Stimulated activated CD4-positive, alpha-beta T cell treated with anti-CD3 and anti-CD28 coated beads, Interleukin-12 subunit alpha, Interleukin-12 subunit beta, amount 100 ng/mL, for 4 hours (primary cell): ENCODE measurements around the gene DUSP8.
"Not testable (repeated sequence)": the region's sequence is repeated elsewhere in the genome, so short reads cannot be mapped to it uniquely, and the experiment has no call there.

Source experiments
- DNase-seq: peaks from one replicate; pipeline ENCODE4 v3.0.0-alpha.2; 2020

Gene DUSP8

DNA sequence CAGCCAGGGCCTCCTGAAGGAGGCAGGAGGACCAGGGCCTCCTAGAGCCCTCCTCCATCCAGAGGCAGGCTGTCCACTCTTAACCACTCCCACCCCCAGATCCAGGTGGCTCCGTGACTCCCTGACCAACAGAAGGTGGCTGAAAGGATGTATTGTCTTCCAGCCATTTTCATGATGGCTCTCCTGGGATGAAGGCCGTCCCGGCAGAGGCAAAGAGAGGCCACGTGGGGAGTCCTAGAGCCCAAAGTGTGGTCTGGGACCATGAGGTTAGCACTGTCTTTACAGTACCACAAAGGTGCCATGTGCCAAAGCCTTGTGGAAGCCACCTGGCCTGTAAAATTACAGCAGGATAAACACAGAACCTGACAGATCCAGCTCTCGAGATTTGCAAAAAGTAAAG is 42.3 kb downstream of the DUSP8 start:
- no peak for DNase-seq

DNA sequence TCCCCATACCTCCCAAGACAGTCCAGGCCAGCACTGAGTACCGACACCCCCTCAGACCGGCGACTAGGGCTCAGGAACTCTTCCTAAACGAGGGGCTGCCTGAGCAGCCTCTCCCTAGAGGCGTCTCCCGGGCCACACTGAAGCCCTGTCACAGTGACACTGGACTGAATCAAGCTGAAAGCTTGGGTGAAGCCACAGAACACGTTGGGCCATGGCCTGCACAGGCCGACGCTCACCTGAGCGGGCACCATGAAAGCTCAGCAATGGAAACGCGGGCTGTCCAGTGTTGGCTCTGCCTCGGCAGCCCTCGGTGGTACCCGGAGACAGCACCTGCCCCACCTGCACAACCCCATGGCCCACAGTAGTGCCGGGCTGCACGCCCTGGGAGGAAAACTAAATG is 42.8 kb downstream of the DUSP8 start:
- no peak for DNase-seq

DNA sequence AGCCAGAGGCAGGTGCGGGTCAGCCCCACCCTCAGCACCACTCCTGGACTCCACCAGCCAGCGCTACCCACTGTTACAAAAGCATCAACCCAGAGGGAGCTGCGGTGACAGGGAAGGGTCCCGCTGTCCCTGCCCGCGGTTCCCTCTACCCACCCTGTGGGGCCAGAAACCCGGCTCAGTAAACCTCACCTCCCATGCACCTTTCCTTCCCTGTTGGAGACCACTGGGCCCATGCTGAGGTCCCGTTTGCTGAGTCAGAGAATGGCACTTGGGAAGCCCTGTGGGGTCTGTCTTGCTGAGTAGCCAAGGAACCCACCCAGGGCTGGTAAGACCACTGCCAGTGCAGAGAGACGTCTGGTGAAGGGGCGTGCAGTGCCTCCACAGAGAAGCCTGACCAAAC is 43.4 kb downstream of the DUSP8 start:
- no peak for DNase-seq

DNA sequence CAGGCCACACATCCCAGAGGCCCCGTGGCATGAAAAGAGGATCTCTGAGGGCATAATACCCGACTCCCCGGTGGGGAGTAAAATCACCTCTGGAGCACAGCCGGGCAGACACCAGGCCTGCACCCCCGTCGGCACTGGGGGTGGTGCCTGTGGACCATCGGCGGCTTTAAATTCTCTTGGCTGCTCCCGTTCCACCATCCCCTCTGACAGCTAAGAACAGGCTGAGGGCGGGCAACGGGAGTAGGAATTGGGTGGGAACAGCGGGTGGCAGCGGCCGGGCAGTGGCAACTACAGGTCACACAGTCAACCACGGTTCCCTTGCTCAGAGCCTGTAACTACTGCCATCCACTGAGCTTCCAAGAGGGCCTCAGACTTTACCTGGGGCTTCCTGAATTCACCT is 45.3 kb downstream of the DUSP8 start:
- DNase-seq, result no peak

DNA sequence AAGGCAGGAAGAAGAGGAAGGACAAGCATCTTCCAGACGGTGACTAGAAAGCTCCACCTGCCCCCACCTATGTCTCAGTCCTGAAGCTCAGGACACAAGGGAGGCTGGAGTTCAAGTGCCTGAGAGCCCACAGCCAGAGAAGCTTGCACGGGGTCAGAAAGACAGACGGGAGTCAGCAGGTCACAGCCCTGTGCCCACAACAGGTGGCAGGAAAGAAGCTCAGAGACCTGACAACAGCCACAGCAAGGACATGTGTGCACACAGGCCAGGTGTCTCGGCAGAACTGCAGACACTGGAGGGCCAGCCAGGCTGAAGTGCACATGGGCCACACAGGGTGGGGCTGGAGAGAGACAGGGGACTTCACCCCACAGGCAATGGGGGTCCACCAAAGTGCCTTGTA is 48.3 kb downstream of the DUSP8 start:
- no peak for DNase-seq

DNA sequence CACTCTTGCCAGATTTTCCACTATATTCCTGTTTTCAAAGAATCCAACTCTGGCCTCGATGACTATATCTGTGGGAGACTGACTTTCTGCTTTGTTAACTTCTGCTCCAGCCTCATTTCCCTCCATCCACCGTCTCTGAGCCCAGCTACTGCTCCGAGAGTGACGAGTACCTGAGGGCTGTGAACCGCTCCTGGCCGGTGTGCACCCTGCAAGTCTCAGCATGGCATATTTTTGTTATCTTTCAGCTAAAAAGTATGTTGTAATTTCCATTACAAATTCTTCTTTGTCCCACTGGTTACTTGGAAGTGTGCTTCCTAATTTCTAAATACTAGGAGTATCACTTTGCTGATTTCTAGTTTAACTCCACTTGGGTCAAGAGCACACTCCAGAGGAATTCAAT is 49.0 kb downstream of the DUSP8 start:
- no peak for DNase-seq

DNA sequence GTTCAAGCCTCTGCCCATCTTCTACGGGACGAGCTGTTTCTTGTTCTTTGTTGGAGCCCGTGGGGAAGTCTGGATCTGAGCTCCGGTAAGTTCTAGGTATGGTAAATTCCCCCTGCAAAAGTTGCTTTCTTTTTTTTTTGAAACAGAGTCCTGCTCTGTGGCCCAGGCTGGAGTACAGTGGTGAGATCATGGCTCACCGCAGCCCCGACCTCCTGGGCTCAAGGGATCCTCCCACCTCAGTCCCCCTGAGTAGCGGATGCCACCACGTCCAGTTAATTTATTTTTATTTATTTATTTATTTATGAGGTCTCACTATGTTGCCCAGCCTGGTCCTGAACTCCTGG is 50.0 kb downstream of the DUSP8 start:
- DNase-seq, result no peak

DNA sequence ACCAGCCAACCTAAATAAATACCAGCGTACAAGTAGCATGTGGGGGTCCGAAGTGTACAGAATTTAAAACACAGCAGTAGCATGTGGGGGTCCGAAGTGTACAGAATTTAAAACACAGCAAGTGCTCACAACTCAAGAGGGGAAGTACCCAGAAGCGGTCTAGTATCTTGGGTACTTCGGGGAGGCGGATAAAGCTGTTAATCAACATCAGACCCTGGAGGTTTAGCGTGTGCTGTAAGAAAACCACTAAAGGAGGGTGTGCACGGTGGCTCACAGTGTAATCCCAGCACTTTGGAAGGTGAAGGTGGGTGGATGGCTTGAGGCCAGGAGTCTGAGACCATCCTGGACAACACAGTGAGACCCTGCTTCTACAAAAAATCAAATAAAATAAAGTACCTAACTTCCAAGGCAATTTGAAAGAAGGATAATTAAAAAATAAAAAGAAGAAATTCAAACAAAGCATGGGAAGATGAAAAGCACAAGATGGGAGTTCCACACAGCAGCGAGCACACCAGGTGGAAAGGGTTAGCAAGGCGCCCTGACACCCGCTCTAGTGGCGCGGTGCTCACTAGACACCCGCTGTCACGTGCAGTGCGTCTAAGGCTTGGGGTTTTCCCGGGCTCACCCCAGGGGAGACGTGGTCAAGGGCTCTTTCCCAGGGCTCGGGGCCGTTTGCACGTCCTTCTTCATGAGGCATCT is 50.5 kb downstream of the DUSP8 start:
- DNase-seq, result no peak

DNA sequence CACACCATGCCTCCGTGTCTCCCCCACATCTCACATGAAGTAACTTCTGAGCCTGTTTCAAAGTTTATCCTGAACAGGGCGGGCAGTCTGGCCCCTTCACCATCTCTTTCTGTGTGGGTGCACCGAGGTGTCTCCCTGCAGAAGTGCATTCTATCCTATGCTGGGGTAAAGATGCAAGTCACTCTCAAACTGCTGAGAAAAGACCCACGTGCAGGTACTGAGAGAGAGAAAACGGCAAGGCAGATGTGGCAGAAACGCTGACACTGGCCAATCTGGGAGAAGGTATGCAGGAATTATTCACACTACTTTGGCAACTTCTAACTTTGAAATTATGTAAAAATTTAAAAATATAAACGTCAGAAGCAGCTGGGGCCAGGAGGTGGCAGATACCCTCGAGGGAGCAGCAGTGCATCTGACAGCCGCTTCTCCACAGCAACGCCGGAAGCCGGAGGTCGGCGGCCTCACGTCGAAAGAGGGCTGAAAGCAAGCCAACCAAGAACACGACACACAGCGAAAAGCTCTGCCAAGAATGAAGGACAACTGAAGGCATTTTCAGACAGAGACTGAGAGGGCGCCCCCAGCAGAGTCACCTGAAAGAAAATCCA is 51.3 kb downstream of the DUSP8 start:
- DNase-seq, result no peak

DNA sequence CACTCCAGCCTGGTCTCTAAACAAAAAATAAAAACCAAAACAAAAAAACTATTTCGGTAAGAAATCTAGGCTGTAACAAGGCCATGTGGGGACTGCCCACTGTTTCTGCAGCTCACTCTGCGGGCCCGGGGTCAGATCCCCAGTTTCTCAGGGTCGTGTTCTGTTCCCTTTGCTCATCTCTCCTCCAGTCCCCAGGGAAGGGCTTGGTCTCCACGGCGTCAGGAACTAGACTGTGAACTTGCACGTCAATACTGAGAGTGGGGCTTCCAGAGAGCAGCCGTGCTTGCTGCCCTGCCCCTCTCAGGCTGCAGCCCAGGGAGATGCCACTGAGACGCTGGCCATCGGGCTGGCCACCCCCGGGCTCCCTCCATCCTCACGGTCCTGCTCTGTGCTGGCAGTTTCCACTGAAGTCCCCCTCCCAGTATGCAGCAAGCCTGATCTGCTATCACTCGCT is 51.8 kb downstream of the DUSP8 start:
- DNase-seq, result no peak

DNA sequence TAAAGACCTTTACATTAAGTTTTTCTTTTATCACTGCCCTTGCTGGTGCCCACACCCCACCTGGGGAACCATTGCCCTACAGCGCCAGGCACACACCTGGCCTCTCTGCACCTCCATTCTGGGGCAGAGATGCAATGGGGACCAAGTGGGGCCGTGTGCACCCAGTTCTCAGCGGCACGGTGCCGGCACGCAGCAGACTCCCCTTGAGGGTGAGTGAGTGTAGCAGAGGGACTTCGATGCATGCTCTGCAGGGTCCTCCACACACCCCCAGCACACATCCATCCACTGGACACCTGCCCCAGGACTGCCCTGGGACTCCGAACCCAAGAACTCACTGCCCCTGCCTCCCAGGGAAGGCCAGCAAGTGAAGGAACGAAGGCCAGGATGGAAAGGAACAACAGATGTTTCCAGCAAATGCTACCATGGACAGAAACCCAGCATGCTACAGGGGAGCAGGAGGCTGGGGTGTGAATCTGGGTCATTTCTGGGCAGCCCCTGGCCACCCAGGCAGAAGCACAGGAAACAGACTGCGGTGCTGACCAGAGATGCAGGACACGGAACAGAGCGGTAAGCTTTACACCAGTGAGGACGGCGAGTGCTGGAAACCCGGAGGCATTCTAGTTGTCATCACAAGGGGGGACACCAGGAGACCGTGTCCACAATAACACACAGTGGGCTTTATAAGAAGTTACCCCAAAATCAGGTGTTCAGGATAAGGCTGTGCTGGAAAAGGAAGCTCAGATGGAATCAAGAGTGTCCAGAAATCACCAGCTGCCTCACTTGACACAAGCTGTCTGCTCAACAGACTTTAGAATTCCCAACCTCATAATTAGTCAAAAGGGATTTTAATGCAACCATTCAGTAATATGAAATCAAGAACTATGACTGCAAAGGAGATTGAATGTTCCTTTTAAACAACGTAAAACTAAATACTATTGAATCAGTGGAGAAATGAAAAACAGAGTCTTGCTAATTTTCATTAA is 52.8 kb downstream of the DUSP8 start:
- no peak for DNase-seq

DNA sequence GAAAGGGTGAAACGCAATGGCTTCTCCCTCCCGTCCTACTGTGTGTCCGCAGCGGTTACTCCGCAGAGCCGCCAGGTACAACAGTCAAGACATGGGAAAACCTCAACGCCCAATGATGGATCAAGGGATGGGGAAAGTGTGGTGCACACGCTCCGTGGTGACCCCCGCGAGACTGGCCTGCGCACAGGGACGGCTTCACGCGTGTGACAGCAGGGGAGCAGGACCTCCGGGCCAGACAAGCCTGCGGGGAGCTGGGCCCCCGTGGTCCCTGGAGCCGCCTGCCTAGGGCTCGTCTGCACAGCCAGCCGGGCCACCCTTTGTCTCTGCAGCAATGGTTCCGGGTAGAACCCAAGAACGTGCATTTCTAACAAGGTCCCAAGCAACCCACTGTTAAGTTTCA is 53.8 kb downstream of the DUSP8 start:
- no peak for DNase-seq

DNA sequence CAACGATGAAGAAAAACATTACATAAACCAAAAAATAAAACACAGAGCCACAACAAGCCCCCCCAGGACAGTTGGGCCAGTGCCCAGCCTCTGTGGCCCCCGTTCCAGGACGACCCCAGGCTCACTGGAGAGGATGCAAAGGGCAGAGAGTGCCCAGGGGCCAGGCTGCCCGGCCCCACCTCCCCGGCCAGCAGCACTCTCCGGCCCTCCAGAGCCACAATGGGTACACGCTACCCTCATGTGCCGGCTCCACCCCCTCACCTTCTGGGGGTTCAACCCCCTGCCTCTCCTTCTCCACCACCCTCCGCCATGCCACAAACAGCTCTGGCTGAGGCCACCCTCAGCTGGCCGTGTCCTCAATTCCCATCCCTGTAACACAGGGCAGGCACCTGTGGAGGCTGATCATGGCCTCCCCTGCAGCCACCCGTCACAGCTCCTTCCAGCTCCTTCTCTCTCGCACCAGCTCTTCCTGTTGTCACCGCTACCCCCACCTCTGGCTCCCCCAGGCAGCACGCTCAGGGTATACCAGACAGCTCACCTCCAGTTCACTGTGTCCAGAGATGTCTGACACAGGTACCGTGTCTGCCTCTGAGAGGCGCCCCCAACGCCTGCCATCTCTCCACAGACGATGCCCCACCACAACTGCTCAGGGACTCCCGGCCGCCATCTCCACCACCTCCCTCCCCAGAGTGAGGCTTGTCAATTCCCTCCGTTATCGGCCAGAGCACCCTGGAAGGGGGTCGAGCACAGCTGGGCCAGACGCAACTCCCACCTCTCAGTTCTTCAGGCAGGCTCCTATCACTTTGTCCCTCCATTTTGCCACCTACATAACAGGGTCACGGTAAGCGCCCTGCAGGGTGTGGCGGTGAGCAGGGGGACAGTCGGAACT is 54.7 kb downstream of the DUSP8 start:
- DNase-seq, result no peak

DNA sequence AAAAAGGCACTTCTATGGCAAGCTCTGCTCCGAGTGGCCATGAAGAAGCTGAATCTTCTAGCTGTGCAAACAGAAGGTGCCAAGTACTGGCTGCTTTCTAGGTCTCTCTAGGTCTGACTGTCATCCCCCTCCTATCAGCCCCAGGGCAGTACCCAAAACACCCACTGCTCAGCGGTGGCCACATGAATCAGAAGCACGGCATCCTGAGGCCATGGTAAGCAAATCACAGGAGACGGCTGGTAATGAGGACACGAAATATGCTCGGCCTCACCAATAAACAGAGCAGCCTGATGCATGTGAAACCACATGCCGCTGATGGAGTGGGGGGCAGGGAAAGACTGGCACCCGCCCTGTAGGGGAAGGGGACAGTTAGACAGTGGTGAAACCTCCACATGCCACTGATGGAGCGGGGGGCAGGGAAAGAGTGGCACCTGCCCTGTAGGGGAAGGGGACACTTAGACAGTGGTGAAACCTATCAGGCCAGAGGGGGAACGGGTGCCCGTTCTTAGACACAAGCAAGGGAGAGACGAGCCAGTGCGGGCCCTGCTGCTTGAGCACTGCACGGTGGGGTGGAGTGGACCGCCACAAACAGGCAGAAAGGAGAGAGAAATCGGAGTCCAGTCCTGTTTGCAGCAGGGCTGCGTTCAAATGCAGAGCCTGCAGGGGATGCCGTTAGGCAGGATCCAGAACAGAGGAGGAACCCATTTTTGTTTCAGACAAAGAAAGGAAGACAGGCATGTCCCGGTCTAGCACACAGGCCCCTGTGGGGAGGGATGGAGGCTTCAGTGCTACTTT is 55.6 kb downstream of the DUSP8 start:
- no peak for DNase-seq

DNA sequence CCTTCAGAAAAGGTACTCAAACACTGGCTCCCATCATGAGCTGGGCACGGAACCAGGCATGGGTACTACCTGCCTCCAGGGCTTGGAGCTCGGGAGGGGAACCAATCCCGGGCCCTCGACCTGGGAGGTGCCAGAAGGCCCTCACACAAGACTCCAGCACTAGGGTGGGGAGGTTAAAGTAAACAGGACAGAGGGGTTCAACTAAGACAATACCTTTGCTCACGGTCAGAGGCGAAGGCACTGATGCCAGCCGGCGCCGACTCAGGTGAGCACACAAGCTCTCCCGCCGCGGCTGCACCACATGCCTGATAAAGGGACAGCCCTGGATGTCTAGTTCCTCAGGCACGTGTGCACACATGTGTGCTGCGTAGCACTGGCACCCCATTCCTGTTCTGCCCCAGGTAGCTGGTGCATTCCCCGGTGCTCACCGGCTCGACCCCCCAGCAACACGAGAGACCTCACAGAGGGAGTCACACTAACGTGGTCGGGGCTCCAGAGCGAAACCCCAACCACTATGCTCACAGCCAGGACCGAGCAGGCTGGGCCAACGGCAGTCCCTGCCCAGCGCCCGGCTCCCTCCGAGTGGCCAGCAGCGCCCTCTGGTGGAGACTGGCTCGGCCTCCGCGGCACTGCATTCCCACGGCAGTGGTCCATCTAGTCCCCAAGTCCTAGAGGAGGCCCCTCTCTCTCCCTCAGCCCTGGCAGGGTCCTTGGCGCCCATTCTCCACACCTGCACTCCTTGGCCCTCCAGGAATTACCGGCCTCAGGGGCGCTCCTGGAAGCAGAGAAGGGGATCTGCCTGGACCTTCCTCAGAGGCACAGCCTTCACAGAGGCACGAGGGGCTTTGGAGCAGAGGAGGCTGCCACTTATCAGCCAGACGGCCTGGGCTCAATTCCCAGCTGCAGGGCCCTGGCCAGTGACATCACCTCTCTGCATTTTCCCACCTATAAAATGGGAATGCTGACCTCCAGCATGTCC is 56.7 kb downstream of the DUSP8 start:
- peak; percentile 80 for DNase-seq

DNA sequence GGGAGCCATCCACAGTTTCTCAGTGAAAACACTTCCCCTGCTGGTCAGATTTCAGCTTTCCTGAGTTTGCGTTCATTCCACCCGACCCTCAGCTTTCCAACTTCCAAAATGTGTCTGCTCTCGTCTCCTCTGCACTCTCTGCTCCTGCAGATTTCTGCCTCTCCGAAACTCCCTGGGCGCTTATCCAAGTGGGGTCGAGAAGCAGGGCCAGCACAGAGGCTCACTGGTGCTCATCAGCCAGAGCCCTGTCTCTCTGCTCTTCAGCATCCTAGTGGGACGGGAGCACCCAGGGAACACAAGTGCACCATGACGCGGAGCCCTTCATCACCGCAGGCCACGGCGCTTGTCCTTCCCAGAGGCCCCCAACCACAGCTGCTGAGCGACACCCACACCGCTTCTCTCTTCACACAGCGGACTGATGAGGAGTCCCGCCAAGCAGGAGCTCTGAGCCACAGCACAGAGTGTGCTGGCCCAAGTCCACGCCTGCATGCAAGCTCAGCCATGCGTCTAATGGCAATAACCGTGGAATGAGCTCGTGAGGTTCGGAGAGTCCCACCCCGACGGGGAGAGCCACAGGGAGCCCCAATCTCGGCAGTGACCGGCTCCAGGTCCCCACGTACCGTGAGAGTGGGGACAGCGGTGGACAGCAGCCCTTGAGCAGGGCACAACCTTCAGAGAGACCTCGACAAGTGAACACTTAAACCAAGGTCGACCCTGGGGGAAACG is 57.6 kb downstream of the DUSP8 start:
- DNase-seq, result no peak

DNA sequence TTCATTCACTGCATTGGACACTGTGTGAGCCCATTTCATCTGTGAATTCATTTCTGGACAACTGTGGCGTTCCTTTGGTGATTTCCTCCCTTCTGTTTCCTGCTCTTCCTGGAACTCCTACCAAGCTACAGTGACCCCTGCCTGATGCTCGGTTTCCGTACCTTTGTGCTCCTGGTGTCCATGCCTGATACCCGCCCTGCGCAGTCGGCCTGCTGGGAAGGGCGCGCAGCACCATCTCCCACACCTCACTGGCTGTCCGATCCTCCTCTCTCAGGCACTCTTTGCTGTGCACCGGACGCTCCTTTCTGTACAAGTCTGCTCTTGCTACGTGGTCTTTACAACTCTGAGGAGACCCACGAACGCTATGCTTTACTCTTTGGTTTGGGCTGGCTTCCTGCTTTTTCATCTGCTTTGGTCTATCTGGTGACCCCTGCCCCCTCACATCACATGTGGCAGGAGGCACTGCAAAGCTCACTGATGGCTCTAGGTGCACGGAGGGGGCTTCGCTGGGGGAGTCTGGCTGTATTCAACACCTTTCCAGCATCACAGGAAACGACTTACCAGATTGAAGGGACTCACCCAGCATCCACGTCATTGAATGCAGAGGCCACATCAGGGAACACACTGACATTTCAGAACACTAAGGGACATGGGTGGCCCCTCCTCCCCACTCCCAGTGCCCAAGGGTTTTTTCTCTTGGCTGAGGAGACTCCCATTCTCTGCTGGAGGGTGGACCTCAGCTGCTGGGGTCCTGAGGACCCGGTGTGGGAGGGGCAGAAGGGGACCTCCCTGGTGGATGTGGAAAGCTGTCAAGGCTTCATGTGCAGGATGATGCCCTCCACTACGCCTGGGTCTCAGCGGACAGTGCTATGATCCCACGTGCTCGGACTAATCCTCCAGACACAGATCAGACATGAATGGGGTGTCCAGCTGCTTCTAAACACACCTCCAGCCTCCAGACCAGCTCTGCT is 58.5 kb downstream of the DUSP8 start:
- no peak for DNase-seq

DNA sequence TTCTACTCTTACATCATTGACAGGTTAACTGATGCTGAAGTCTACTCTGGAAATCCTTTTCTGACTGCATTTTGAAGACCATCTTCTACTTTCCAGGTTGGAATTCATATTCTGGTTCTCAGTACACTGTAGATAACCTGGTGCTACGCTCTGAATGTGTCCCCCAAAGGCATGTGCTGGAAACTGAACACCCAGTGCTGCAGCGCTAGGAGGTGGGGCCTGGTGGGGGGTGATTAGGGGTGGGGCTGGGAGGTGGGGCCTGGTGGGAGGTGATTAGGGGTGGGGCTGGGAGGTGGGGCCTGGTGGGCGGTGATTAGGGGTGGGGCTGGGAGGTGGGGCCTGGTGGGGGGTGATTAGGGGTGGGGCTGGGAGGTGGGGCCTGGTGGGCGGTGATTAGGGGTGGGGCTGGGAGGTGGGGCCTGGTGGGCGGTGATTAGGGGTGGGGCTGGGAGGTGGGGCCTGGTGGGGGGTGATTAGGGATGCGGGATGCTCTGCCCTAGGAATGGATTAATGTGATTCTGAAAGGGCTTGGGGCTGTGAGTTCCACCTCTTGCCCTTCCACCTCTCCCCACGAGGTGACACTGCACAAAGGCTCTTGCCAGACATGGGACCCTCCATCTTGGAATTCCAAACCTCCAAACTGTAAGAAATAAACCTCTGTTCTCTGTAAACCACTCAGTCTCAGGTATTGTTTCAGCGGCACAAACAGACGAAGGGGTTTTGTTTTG is 59.4 kb downstream of the DUSP8 start:
- not testable (repeated sequence) for DNase-seq
